ENCODE data around the gene GABRG3. TPM values are rescaled to one million over a fixed set of nuclear protein-coding genes. Genes with fewer than 3 reads are reported as not detected.

GABRG3 gene
- total RNA-seq, 1 donor from 2014 or later, result 0.54 TPM

DNA sequence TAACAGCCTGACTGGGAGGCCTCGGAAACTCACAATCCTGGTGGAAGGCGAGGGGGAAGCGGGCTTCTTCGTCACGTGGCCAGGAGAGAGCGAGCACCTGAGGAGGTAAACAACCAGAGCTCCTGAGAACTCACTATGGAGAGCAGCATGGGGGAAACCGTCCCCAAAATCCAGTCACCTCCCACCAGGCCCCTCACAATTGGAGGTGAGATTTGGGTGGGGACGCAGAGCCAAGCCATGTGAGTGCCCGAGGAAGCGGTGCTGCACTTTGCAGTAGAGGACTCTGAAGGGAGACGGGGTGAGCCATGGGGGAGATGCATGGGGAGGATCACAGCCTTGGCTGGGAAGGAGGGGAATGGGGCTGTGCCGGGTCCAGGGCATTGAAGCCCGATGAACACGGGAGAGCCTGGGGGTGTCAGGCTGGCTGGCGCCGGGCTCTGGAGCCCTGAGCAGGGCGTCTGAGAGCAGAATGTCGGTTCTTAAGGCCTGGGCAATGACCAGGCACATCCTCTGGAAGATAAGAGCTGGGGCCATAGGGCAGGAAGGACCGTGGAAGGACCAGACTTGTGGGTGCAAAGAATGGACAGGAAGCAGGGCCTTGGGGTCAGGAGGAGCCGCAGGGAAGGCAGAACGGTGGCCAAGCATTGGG, 117.7 kb downstream of the GABRG3 start:
- Histone ChIP-seq H3K4me3 (ENCODE audit: insufficient read depth, low read depth, low read length) (no peak overlapping the region), H3K9ac (ENCODE audit: low read length) (no peak overlapping the region), H3K4me2 (ENCODE audit: low read length) (no peak overlapping the region), H3K4me1 (ENCODE audit: insufficient read depth, low read length) (peaks cover 5% of the 10 kb centered on the region), H3K27me3 (ENCODE audit: insufficient read depth, low read length) (no peaks in the 10 kb centered on the region), H3K9me3 (ENCODE audit: insufficient read depth, low read depth, low read length) (no peaks in the 10 kb centered on the region), H3K36me3 (ENCODE audit: insufficient read depth, low read length) (no peaks in the 10 kb centered on the region), H2AFZ (ENCODE audit: low read depth, low read length) (no peak overlapping the region), H3K79me2 (ENCODE audit: insufficient read depth, low read length) (no peaks in the 10 kb centered on the region), H3K27ac (ENCODE audit: low read depth, low read length) (no peak overlapping the region), H4K20me1 (ENCODE audit: insufficient read depth, low read length) (no peaks in the 10 kb centered on the region)
- FAIRE-seq, result no peak
- Mint-ChIP-seq H3K9me3 (ENCODE audit: unreplicated experiment) (peaks cover 3% of the 10 kb centered on the region), H3K27me3 (ENCODE audit: low read depth, unreplicated experiment) (no peaks in the 10 kb centered on the region), H3K4me3 (ENCODE audit: unreplicated experiment) (no peak overlapping the region), H3K4me1 (ENCODE audit: low read depth, unreplicated experiment) (peaks cover 16% of the 10 kb centered on the region), H3K27ac (ENCODE audit: unreplicated experiment) (no peak overlapping the region), H3K36me3 (ENCODE audit: low read depth, unreplicated experiment) (no peaks in the 10 kb centered on the region)
- TF ChIP-seq, protein P1, sequence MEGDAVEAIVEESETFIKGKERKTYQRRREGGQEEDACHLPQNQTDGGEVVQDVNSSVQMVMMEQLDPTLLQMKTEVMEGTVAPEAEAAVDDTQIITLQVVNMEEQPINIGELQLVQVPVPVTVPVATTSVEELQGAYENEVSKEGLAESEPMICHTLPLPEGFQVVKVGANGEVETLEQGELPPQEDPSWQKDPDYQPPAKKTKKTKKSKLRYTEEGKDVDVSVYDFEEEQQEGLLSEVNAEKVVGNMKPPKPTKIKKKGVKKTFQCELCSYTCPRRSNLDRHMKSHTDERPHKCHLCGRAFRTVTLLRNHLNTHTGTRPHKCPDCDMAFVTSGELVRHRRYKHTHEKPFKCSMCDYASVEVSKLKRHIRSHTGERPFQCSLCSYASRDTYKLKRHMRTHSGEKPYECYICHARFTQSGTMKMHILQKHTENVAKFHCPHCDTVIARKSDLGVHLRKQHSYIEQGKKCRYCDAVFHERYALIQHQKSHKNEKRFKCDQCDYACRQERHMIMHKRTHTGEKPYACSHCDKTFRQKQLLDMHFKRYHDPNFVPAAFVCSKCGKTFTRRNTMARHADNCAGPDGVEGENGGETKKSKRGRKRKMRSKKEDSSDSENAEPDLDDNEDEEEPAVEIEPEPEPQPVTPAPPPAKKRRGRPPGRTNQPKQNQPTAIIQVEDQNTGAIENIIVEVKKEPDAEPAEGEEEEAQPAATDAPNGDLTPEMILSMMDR (IDR thresholded peaks at IDR 0.05; ENCODE audit: insufficient read depth, low read depth, low read length), result no peak
- TF ChIP-seq EZH2 (IDR thresholded peaks at IDR 0.05; ENCODE audit: insufficient read depth, low read length), result no peak
- DNase-seq (ENCODE audit: low read depth), result no peak

DNA sequence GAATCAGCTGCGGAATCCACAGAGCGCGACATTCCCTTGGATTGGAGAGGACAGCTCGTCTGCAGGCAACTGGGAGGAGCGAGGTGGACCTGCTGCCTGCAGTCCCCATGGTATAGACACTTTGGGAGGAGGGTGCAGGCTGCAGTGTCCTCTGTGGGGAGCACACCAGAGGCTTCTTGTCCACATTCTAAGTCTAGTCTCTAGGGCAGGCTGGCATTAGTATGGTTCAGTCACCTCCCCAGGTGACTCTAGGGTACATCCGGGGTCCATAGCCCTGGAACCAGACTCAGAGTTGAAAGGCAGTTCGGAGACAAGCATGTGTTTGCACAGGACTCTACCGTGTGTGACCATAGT, 118.2 kb downstream of the GABRG3 start:
- H3K36me3 ChIP-seq (ENCODE audit: insufficient read depth, low read length), result no peaks in the 10 kb centered on the region
- H3K27me3 ChIP-seq (ENCODE audit: insufficient read depth, low read length), result no peaks in the 10 kb centered on the region
- no peak overlapping the region for H3K9ac ChIP-seq (ENCODE audit: low read length)
- Mint-ChIP-seq H3K9me3 (ENCODE audit: unreplicated experiment) (peaks cover 3% of the 10 kb centered on the region), H3K27me3 (ENCODE audit: low read depth, unreplicated experiment) (no peaks in the 10 kb centered on the region), H3K4me1 (ENCODE audit: low read depth, unreplicated experiment) (peaks cover 16% of the 10 kb centered on the region), H3K36me3 (ENCODE audit: low read depth, unreplicated experiment) (no peaks in the 10 kb centered on the region), H3K27ac (ENCODE audit: unreplicated experiment) (no peak overlapping the region), H3K4me3 (ENCODE audit: unreplicated experiment) (no peak overlapping the region)
- H3K4me3 ChIP-seq (ENCODE audit: insufficient read depth, low read depth, low read length), result no peak overlapping the region
- DNase-seq (ENCODE audit: low read depth) (no peak), FAIRE-seq (no peak)
- peaks cover 5% of the 10 kb centered on the region for H3K4me1 ChIP-seq (ENCODE audit: insufficient read depth, low read length)
- H3K9me3 ChIP-seq (ENCODE audit: insufficient read depth, low read depth, low read length), result no peaks in the 10 kb centered on the region
- H4K20me1 ChIP-seq (ENCODE audit: insufficient read depth, low read length), result no peaks in the 10 kb centered on the region
- H3K4me2 ChIP-seq (ENCODE audit: low read length), result no peak overlapping the region
- TF ChIP-seq, protein P1 (IDR thresholded peaks at IDR 0.05; ENCODE audit: insufficient read depth, low read depth, low read length), result no peak
- no peak for TF ChIP-seq EZH2 (IDR thresholded peaks at IDR 0.05; ENCODE audit: insufficient read depth, low read length)
- H2AFZ ChIP-seq (ENCODE audit: low read depth, low read length), result no peak overlapping the region
- no peaks in the 10 kb centered on the region for H3K79me2 ChIP-seq (ENCODE audit: insufficient read depth, low read length)
- no peak overlapping the region for H3K27ac ChIP-seq (ENCODE audit: low read depth, low read length)

GRCh38 chr15:27089676-27090075, 118.7 kb downstream of the GABRG3 start:
- Mint-ChIP-seq H3K4me3 (ENCODE audit: unreplicated experiment) (no peak overlapping the region), H3K4me1 (ENCODE audit: low read depth, unreplicated experiment) (peaks cover 19% of the 10 kb centered on the region), H3K27ac (ENCODE audit: unreplicated experiment) (no peak overlapping the region), H3K9me3 (ENCODE audit: unreplicated experiment) (peaks cover 3% of the 10 kb centered on the region), H3K27me3 (ENCODE audit: low read depth, unreplicated experiment) (no peaks in the 10 kb centered on the region), H3K36me3 (ENCODE audit: low read depth, unreplicated experiment) (no peaks in the 10 kb centered on the region)
- Histone ChIP-seq H3K36me3 (ENCODE audit: insufficient read depth, low read length) (no peaks in the 10 kb centered on the region), H3K79me2 (ENCODE audit: insufficient read depth, low read length) (no peaks in the 10 kb centered on the region), H3K9me3 (ENCODE audit: insufficient read depth, low read depth, low read length) (no peaks in the 10 kb centered on the region), H4K20me1 (ENCODE audit: insufficient read depth, low read length) (no peaks in the 10 kb centered on the region), H3K4me1 (ENCODE audit: insufficient read depth, low read length) (peaks cover 5% of the 10 kb centered on the region), H3K4me3 (ENCODE audit: insufficient read depth, low read depth, low read length) (no peak overlapping the region), H3K27ac (ENCODE audit: low read depth, low read length) (no peak overlapping the region), H3K4me2 (ENCODE audit: low read length) (no peak overlapping the region), H3K27me3 (ENCODE audit: insufficient read depth, low read length) (no peaks in the 10 kb centered on the region), H3K9ac (ENCODE audit: low read length) (no peak overlapping the region), H2AFZ (ENCODE audit: low read depth, low read length) (no peak overlapping the region)
- no peak for TF ChIP-seq EZH2 (IDR thresholded peaks at IDR 0.05; ENCODE audit: insufficient read depth, low read length)
- TF ChIP-seq, protein P1 (IDR thresholded peaks at IDR 0.05; ENCODE audit: insufficient read depth, low read depth, low read length), result no peak
- DNase-seq (ENCODE audit: low read depth) (no peak), FAIRE-seq (no peak)

Data from astrocyte (in vitro differentiated cells and primary cell).